Uterus (tissue), 4 donors: ENCODE results near the gene CORO1C. TPM values are rescaled to one million over a fixed set of nuclear protein-coding genes. Genes with fewer than 3 reads are reported as not detected.
A peak's percentile ranks its signal among the peaks of the same experiment; 100 is the strongest.

ENCODE experiments used
- DNase-seq, 2 donors: peaks; one replicate each; pipeline ENCODE4 v3.0.0-alpha.2; 2019 to 2020
- H3K27ac ChIP-seq, 2 donors: fragments of 200-600 bp; sonication (generic); 1 replicate in 1 of 2; 2 replicates in 1 of 2; pipeline ENCODE4 v1.5.1; 2016 to 2018
- H3K27me3 ChIP-seq, 2 donors: fragments of 200-600 bp; sonication (generic); one replicate each; pipeline ENCODE4 v1.5.1; 2018 to 2019; ENCODE audit warnings: control low read depth in 1 of 2
- H3K36me3 ChIP-seq, 2 donors: fragments of 200-600 bp; sonication (generic); one replicate each; pipeline ENCODE4 v1.5.1; 2019; ENCODE audit warnings: control low read depth in 1 of 2
- H3K4me1 ChIP-seq, 2 donors: fragments of 200-600 bp; sonication (generic); one replicate each; pipeline ENCODE4 v1.5.1; 2018 to 2019; ENCODE audit warnings: control low read depth in 1 of 2
- H3K4me3 ChIP-seq, 2 donors: fragments of 200-600 bp; sonication (generic); 1 replicate in 1 of 2; 2 replicates in 1 of 2; pipeline ENCODE4 v1.5.1; 2018 to 2019; ENCODE audit warnings: mild to moderate bottlenecking in 1 of 2
- H3K9me3 ChIP-seq, 2 donors: fragments of 200-600 bp; sonication (generic); one replicate each; pipeline ENCODE4 v1.5.1; 2019; ENCODE audit warnings: control low read depth in 1 of 2
- POLR2A ChIP-seq, 2 donors: fragments of 450-650 bp; IDR thresholded peaks; one replicate each; pipeline ENCODE4 v1.6.1; 2016; ENCODE audit warnings: antibody characterized with exemption in 2 of 2, mild to moderate bottlenecking in 1 of 2, moderate library complexity in 1 of 2
- intact Hi-C: fragments of 100-400 bp; cut with DNase I; formaldehyde crosslinking; loops from one replicate; pipeline ENCODE4 v1.15.1; 2023; ENCODE audit warnings: low total_unique reads
- total RNA-seq, 4 donors: library from RNA; depleted of rRNA in 3 of 4; stranded (reverse); fragments of >200 nt in 3 of 4; gene quantifications; one replicate each; pipeline versions ENCODE4 v1.1.0 to v1.2.4, GENCODE V29; 2014 to 2023
- TF ChIP-seq, protein P1 (sequence below), 4 experiments: fragments of 200-600 bp in 2 of 4; fragments of 450-650 bp in 2 of 4; sonication (generic) in 2 of 4; IDR thresholded peaks; one replicate each; pipeline ENCODE4 v1.5.1; 2016 to 2019; ENCODE audit warnings: antibody characterized with exemption in 4 of 4, mild to moderate bottlenecking in 2 of 4, moderate library complexity in 1 of 4
- donor health status: DM: yes; HTN: yes; CAD: no.

The CORO1C gene
- total RNA-seq, 4 donors from 2014 or later, result 129 to 357 (median 235) TPM

DNA sequence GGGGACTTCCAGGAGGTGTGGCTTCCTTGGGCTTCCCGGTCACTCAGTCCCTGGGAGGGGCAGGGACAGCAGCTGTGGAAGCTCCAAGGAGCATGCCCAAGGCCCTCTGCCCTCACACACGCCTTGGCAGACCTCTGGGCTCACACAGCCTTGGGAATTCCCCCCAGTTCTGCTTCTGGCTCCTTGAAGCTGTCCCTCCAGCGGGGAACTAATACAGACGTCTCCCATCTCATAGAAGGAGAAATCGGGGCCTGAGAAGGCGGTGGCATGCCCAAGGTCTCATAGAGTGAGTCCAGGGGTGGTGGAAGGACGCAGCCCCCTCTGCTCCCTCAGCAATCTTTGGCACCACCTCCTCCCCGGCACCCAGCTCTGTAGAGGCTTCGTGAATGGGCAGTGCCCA is 117.8 kb downstream of the CORO1C start:
- Histone ChIP-seq H3K27ac (no peak overlapping the region), H3K9me3 (no peaks in the 10 kb centered on the region), H3K36me3 (no peaks in the 10 kb centered on the region), H3K4me3 (no peak overlapping the region), H3K4me1 (peaks cover 0 to 4% of the 10 kb centered on the region in 2 donors), H3K27me3 (no peaks in the 10 kb centered on the region)
- intact Hi-C loops, result no loop called here
- no peak for DNase-seq
- no peak for TF ChIP-seq POLR2A (IDR thresholded peaks at IDR 0.05)
- TF ChIP-seq, protein P1, sequence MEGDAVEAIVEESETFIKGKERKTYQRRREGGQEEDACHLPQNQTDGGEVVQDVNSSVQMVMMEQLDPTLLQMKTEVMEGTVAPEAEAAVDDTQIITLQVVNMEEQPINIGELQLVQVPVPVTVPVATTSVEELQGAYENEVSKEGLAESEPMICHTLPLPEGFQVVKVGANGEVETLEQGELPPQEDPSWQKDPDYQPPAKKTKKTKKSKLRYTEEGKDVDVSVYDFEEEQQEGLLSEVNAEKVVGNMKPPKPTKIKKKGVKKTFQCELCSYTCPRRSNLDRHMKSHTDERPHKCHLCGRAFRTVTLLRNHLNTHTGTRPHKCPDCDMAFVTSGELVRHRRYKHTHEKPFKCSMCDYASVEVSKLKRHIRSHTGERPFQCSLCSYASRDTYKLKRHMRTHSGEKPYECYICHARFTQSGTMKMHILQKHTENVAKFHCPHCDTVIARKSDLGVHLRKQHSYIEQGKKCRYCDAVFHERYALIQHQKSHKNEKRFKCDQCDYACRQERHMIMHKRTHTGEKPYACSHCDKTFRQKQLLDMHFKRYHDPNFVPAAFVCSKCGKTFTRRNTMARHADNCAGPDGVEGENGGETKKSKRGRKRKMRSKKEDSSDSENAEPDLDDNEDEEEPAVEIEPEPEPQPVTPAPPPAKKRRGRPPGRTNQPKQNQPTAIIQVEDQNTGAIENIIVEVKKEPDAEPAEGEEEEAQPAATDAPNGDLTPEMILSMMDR (IDR thresholded peaks at IDR 0.05), result no peak

DNA sequence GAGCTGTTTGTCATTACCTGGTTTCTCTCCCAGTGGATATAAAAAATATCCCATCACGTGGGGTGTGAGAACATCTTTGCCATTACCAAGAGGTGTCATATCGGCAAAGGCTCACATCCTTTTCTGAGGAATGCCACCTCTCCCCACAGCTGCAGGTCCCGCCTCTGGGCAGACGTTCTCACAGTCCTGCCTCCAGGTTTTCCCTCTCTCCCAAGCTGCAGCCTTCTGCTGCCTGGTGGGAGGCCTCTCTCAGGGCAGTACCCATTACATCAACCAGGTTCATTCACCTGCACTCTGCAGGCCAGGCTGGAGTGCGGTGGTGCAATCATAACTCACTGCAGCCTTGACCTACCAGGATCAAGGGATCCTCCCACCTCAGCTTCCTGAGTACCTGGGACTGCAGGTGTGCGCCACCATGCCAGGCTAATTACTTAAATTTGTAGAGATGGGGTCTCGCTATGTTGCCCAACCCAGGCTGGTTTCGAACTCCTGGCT is 118.5 kb downstream of the CORO1C start:
- Histone ChIP-seq H3K36me3 (no peaks in the 10 kb centered on the region), H3K27me3 (no peaks in the 10 kb centered on the region), H3K27ac (no peak overlapping the region), H3K4me3 (no peak overlapping the region), H3K9me3 (no peaks in the 10 kb centered on the region), H3K4me1 (peaks cover 0 to 4% of the 10 kb centered on the region in 2 donors)
- TF ChIP-seq POLR2A (IDR thresholded peaks at IDR 0.05), result no peak
- TF ChIP-seq, protein P1 (IDR thresholded peaks at IDR 0.05), result no peak
- DNase-seq, result no peak
- intact Hi-C loops, result no loop called here

DNA sequence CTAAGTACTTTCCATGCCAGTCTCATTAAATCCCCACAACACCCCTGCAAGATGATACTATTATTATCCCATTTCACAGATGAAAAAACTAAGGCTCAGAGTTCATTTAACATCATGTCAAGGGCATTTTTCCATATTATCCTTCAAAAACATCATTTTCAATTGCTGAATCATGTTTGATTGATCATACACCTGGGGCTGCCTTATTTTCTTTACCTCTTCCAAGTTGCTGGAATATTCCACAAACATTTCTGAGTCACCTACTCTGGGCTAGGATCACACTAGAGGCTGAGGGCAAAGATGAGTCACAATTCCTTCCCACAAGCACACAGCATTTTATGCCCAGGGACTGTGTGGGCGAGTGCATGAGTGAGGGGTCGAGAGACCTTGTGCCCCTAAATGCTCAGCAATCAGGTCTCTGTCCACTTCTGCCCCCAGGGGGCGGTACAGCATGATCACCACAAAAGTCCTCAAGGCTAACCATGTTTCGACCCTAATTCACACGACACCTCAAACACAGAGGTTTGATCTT is 119.4 kb downstream of the CORO1C start:
- Histone ChIP-seq H3K9me3 (no peaks in the 10 kb centered on the region), H3K27ac (no peak overlapping the region), H3K36me3 (no peaks in the 10 kb centered on the region), H3K4me1 (peaks cover 0 to 4% of the 10 kb centered on the region in 2 donors), H3K4me3 (no peak overlapping the region), H3K27me3 (no peaks in the 10 kb centered on the region)
- no peak for DNase-seq
- no peak for TF ChIP-seq POLR2A (IDR thresholded peaks at IDR 0.05)
- TF ChIP-seq, protein P1 (IDR thresholded peaks at IDR 0.05), result peak in 2 of 4 experiments; percentile 7 to 27
- intact Hi-C loops, result no loop called here

DNA sequence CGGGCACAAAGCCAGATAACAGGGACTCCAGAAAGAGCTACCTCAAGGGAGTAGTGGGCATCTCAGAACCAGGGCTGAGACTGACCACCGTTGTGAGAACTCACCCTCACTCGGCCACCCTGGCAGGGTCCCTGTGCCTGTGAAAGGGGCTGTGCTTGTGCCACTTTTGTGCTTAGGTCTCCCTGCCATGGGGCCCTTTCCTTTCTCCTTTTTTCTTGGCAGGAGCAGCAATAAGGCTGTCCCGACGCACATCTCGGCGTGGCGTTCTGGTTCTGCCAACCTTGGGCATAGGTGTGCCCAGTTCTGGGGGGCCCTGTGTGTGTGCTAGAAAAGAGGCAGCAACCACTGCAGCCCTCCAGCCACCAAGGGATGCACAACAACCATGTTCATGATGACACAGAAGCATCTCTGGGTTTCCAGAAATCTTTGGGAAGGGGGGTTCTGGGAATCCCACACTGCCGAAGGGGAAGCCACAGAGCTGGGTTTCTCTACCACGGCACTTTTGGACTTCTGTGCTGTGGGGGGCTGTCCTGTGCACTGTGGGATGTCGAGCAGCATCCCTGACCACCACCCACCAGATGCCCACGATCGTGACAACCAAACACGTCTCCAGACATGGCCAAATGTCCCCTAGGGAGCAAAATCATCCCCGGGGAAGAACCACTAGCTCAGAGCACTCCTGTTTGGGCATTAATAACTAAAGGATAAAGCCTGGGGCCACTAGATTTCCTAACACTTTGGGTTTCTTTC is 120.3 kb downstream of the CORO1C start:
- Histone ChIP-seq H3K9me3 (no peaks in the 10 kb centered on the region), H3K27ac (no peak overlapping the region), H3K4me1 (peaks cover 0 to 4% of the 10 kb centered on the region in 2 donors), H3K36me3 (no peaks in the 10 kb centered on the region), H3K27me3 (no peaks in the 10 kb centered on the region), H3K4me3 (no peak overlapping the region)
- no peak for DNase-seq
- intact Hi-C loops, result no loop called here
- TF ChIP-seq, protein P1 (IDR thresholded peaks at IDR 0.05), result no peak
- no peak for TF ChIP-seq POLR2A (IDR thresholded peaks at IDR 0.05)

DNA sequence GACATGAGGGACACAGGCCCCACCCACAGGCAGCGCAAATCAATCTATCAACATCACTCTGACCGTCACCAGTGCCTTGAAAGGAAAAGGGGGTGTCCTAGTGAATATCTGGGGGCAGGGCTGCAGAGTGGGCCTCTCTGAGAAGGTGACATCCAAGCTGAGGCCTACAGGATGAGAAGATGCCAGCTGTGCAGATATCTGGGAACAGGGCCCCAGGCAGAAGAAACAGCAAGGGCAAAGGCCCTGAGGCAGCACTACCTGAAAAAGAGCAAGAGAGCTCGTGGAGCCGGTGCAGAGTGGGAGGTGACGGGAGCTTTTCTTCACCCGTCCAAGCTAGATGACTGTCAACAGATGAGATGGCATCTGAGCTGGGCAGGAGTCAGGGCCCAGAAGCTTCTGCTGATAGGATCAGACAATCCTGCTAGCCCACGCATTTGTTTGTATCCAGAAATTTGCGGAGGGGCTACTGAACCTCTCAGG is 120.9 kb downstream of the CORO1C start:
- Histone ChIP-seq H3K36me3 (no peaks in the 10 kb centered on the region), H3K27ac (peak overlapping the region; percentile 16 to 49), H3K9me3 (no peaks in the 10 kb centered on the region), H3K4me1 (peaks cover 0 to 4% of the 10 kb centered on the region in 2 donors), H3K4me3 (no peak overlapping the region), H3K27me3 (no peaks in the 10 kb centered on the region)
- TF ChIP-seq, protein P1 (IDR thresholded peaks at IDR 0.05), result no peak
- TF ChIP-seq POLR2A (IDR thresholded peaks at IDR 0.05), result no peak
- intact Hi-C loops, result no loop called here
- no peak for DNase-seq
